GM19099 (cell line): Measurements from ENCODE around the gene GPX3.

ENCODE experiments used
- POLR2A ChIP-seq: IDR thresholded peaks from 3 replicates; pipeline ENCODE4 v1.6.1; 2011; ENCODE audit warnings: low read depth; ENCODE audit not compliant: insufficient read length; ENCODE audit errors: extremely low read depth

GPX3 gene

DNA sequence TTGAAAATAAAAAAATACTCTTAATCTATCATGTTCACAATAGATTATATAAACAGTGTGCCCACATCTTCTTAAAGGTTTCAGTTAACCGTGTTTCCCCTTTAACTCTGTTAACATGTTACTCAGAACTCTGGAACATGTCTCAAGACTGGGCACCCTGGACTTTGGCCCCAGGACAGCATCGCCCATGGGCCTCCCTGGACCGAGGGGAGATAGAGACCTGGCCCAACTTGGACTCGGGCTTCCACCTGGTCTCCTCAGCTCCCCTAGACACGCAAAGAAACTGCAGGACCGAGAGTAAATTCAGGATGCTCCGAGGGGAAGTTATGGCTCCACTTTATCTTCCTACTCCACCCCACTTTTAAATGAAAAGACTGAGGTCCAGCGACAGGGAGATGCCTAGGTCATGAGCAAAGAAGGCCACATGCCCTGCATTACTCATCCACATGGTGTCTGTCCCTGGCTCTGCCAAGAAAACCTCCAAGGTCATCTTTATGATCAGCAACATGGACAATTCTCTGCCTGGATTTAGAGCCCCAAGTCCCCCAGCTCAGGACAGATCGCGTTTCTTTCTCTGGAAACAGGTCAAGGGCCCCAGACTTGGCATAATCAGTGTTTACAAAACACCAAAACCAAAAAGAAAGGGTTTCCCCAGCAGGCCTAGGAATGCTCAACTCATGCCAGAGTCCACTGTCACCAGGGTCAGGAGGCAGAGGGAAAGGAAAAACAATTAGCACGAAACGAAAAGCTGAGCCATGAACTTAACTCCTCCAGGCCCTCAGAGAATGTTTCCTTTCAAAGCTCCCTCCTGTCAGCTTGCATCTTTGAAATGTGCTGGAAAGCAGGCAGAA is 17.4 kb downstream of the GPX3 start:
- no peak for TF ChIP-seq POLR2A

DNA sequence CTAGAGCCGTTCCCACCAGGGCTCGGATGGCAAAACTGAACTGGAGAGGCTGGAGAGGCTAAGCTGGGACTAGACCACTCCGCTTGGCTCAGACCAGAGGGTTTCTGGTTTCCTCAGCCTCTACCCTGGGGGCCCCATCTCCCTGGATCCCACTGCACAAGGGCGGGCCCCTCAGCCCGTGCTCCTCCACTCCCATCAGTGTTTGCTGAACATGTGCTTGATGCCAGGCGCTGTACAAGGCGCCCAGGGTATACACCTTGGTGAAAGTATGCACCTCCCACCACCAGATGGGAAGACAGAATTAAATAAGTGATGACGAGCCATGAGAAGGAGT is 18.0 kb downstream of the GPX3 start:
- TF ChIP-seq POLR2A, result no peak

DNA sequence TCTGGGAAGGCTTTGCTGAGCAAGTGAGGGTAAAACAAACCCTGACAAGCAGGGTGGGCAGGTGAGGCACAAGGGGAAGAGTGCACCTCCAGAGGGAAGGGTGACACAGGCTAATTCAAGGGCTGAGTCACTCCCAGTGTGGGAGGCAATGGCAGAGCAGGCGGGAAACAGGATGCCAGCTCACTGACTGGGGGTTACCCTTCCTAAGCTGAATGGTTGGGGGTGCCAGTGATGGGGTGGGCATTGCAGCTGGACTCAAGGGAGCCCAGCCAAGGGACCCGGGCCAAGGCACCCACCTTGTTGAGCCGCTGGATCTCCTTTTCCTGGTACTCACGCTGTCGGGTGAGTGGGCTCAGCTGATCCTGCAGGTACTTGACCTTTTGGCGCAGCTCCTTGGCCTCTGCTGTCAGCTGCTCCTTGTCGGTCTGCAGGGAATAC is 18.4 kb downstream of the GPX3 start:
- TF ChIP-seq POLR2A, result no peak

DNA sequence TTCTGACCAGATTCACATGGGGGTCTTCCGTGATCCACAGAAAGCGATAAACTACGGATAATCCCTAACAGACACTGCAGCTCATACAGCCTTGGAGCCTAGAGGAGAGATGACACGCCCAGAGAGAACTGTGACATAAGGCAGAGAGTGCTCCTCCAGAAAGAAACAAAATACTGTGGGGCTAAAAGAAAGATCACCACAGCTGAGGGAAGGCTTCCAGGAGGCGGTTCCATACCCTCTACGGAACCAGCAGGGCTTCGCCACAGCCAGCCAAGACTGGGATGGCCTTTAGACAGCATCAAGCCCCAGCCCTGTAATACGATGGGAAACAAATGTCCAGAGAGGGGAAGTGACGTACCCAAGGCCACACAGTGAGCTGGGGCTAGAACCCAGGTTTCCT is 19.3 kb downstream of the GPX3 start:
- TF ChIP-seq POLR2A, result no peak

DNA sequence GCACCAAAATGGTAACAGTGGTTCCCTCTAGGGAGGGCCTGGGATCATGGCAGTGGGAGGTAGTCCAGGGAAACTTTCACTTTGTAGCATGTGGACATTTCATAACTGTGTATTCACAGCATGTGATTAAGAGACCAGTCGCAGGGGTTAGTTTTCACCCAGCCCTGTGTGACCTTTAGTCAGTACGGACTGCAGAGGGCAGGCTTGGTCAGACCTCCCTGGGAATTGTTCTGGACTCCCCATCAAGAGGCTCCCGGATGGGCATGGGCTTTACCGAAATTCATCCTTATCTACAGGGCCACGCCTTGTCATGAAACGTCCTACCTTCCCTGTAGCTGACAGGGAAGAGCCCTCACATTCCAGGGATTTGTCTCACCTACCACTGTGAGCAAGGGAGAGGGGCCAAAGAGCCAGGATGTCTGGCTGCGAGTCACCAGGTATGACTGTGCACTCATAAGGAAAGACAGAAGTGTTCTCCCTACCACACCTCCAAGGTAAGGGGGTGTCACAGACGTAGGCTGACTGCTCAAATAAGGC is 19.9 kb downstream of the GPX3 start:
- no peak for TF ChIP-seq POLR2A

DNA sequence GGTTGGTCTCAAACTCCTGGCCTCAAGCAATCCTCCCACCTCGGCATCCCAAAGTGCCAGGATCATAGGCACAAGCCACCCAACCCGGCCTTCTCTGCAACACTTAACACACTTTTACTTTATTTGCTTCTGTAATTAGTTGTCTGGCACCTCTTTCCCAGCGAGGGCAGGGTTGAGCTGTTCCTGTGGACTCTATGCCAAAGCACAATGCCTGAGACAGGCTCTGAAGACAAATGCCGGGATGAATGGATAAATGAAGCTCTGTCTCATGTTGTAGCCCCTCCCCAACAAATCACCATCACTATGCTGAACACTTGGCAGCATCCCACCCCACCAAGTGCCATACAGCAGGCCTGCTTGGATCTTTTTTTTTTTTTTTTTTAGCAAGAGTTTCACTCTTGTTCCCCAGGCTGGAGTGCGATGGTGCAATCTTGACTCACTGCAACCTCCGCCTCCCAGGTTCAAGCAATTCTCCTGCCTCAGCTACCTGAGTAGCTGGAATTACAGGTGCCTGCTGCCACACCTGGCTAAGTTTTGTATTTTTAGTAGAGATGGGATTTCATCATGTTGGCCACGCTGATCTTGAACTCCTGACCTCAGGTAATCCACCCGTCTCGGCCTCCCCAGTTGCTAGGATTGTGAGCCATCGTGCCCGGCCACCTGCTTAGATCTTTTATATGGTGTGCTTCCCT is 21.3 kb downstream of the GPX3 start:
- TF ChIP-seq POLR2A, result no peak

DNA sequence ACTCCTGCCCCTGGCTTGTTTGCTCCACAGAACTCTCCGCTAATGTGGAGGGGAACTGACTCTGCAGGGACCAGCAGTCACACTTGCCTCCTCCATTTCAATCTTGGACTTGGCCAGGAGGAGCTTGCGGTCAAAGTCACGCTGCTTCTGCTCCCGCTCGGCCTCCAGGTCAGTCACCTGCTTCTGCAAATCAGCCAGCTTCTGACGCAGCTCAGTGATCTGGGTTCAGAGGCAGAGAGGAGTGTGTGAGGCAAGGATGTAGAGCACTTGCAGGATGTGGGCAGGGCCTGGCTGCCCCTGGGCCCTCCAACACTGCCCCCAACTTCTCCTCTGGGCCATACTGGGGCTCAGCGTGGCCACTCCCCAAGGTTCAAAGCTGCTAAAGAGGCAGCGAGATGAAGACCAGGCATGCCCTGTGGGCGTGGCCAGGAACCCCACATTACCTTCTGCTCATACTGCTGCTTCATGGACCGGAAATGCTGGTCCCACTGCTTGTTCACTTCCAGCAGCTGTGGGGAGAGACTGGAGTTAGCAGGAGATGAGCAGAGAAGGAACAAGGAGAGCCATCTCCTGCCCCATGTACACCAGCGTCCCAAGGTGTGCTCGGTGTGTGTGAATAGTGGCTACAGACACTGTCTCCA is 22.2 kb downstream of the GPX3 start:
- no peak for TF ChIP-seq POLR2A

DNA sequence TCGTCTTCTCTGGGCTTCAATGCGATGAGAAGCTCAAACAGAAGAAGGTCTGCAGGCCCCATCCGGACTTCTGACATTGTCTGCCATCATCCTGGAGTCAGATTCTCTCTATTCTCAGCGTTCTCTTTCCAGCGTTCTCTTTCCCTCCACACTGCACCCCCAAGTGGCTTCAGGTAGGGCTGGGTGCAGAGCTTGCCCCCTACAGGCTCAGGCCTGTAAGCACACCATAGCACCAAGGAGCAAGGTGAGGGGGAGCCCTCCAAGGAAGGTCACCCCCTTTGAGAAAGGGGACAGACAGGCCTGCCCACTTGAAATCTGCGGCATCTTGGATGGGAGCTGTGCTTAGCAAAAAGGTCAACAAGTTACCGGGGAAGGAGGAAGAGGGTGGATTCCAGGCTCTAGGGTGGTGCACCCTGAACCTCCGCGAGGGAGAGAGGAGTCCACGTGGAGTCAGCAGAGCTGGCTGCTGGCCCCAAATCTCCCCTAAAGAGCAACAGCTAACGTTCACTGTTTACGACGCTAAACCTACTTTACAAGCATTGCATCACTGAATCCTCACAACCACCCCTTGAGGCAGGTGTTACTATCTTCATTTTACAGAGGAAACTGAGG is 27.5 kb downstream of the GPX3 start:
- TF ChIP-seq POLR2A, result no peak

DNA sequence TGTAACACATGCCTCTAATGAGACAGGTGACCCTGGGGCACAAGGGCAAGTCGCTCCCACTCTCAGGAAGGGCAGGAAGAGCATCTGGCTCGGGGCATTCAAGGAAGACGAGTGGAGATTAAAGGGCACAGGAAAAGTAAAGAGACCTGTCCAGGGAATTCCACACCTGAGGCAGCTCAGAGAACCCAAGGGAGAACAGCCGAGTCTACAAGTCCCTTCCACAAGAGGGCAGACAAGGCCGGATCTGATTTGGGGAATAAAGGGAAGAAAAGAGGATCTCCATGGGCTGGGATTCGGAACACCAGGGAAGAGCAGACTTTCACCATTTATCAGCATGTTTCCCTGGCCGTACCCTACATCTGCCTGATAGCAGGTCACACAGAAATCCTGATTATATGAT is 28.1 kb downstream of the GPX3 start:
- no peak for TF ChIP-seq POLR2A

DNA sequence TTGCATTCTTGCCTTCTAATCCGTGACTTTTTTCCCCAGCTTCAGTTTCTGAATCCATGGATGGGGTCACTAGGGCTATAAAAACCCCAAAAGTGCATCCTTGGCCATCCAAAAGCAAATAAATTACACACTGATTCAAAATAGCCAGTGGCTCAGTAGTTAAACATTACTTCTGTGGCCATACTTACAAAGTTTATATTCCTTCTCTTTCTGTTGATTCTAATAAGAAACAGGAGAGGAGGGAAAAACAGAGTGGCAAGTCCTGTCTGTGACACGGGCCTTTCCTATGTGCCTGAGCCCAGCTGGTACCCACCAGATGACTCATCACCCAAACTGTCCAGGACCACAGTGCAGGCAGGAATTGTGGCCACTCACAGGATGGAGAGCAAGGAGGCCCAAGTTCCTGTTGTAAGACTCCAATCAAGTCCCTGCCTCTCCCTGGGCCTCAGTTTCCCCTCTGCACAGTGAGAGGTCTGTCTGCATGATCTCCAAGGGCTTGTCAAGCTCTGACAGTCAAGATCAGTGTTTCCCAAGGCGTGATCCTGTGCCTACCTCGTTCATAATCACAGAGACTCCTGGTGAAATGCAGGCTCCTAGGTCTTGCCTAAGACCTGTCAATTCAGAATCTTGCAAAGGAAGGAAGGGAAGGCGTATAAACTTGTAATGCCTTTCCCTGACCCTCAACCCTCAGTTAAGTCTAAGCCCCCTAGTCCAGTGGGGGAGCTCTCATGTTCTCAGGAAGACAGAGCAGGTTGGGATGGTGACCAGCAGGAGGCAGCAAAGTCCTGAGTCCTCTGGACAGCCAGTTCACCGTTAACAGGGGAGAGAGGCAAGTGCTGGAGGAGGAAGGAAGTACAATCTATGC is 30.9 kb downstream of the GPX3 start:
- no peak for TF ChIP-seq POLR2A

DNA sequence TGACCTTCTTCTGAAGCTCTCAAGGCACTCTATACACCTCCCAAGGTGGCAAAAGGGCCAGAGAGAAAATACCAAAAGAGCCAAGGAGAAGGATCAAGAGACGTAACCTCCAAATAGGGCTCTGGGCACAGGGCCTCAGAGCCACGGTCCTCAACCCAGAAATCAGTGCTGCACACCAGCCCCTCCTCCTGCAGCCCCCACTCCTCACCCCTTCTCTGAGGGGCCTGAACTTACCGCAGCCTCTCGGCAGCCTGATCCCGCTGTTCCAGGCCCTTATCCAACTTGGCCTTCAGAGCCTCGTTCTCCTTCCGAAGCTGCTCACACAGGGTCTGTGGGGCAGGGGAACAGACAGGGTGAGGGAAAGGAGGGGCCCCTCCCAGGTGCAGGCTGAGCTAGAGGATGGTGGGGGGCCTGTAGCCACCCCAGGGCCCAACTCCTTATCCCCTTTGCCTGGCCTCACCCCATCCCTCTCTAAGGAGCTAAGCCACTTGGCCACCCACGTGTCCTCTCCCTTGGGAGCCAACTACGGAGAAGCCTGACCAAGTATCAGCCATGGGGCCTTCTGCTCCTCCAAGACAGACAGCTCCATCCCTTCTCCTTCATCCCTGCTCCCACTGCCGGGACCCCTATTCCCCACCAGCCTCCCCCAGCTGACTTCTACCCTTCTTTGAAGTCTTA is 31.7 kb downstream of the GPX3 start:
- TF ChIP-seq POLR2A, result no peak

DNA sequence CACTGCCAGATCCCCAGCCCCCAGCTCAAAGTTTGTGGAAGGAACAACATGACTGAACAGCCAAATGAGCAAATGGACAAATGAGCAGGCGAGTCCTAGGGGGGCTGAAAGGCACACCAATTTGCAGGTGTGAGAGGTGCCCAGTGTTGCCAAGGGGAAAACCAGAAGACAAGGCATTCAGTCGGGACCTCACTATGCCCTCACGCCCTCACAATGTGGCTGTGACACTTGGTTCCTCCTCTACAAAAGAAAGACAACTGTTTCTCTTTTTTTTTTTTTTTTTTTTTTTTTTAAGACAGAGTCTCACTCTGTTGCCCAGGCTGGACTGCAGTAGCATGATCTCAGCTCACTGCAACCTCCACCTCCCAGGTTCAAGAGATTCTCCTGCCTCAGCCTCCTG is 32.4 kb downstream of the GPX3 start:
- TF ChIP-seq POLR2A, result no peak

DNA sequence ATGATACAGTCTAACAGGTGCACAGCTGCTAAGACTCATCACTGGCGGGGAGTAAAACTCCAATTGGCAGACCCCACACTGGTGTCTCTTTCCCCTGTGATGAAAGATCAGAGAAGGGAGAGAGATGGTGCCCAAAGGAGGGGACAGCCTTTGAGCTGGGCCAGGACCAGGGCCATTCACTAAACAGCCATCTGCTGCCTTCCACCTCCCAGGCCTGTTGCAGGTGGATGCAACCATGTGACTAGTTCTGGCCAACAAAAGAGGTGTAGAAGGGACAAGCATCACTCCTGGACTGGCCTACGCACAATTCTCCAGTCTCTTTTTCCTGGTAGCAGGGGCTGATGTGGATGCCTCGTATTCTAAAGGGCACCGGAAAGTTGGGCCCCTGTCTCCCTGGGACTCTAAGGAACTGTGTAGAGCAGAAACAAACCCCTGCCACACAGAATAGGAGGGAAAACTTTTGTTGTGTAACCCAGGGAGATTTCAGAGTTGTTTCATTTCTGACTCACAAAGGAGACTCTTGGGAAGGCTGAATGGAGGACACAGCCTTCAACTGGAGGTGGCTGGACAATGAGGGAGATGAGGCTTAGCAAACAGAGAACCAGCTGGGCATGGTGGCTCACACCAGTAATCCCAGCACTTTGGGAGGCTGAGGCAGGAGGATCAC is 33.5 kb downstream of the GPX3 start:
- TF ChIP-seq POLR2A, result no peak
